Effector CD8-positive, alpha-beta T cell (primary cell): ENCODE results near the gene ARHGEF4.

ENCODE experiments used
- DNase-seq: peaks from one replicate; lab custom pipeline; 2025; lab: John Stamatoyannopoulos, UW

ARHGEF4 gene

DNA sequence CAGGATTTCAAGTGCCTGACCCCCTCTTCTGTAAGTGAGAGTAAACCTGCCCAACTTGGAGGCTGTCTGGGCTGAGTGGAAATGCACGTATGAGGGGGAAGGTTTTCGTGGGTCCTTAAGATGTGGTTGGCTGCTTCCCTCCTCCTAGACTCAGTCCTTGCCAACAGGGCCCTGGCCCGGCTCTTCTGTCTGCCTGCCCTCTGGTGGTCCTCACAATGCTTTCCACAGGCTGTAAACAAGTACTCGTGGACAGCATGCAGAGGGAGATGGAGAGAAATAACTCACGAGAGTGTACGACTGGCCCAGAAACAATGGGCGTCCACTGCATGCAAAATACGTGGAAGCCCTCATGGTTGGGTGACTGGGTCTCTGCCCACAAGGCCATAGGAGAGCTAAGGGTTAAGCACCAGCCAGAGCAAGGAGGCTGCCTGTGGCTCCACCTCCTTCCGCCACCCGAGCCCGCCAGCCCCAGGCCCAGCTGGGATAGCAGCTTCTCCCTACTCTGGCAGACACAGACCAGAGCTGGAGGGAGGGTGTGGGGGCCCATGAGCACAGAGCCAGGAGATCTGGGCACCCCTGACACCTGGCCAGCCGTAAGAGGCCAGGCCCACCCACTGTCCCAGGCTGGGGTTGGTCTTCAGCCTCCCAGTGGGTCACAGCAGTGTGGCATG is 17.0 kb upstream of the ARHGEF4 start:
- DNase-seq: no peak

DNA sequence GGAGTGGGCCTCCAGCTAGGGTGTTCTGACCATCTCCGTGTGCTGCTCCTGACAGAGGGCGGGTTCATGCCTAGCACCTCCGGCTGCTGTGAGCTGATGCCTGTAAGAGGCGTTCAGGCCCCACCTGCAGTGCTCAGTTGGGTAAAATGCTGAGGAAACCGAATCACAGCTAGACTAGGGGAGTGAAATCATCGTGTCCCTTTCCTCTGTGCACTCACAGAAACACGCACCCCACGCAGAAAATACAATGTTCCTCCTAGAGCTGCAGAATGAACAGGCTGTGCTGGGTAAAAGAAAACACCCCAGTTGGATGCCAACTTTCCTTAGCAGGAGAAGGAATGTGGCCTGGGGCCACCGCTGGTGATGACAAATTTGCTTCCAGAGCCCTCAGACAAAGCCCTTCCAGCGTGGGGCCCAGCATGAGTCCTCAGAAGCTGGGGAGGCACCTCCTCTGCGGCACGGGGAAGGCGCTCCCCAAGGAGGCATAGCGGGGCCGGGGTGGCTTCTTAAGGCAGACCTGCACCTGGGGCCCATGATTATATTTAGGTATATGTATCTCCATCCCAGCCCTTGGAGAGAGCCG is 16.3 kb upstream of the ARHGEF4 start:
- no peak for DNase-seq

DNA sequence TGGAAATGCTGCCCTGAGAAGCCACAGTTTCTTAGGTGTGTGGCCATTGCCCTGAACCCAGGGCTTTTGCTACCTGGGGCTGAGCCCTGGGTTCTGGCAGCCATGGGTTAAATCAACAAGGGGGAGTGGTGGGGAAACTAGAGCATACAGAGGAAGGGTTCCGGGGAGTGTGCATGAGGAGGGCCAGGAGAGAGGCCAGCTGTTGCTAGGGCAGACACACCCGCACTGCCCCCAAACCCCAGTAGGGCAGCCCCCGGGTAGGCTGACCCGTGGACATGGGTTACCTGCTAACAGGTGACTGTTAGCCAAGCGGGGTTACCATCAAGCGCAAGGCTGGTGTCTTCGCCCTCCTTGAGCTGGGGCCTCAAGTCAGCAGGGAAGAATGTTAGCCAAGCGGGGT is 14.8 kb upstream of the ARHGEF4 start:
- no peak for DNase-seq

DNA sequence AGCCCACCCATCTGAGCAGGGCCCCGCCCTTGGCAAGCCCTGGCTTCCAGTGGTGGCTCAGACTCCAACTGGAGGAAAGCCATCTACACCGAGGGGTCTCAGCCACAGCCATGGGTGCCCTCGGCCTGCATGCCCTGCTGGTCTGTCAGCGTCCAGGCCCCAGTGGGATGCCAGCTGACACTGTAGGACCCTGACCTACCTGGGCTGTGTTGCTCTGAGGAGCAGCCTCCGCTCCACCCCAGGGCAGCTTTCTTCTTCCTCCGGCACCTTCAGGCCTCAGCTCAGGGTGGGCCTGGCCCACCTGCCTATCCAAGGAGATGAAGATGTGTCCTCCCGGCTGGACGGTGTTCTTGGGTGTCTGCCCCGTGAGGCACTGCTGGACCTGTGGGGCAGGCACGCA is 13.9 kb upstream of the ARHGEF4 start:
- DNase-seq: no peak

DNA sequence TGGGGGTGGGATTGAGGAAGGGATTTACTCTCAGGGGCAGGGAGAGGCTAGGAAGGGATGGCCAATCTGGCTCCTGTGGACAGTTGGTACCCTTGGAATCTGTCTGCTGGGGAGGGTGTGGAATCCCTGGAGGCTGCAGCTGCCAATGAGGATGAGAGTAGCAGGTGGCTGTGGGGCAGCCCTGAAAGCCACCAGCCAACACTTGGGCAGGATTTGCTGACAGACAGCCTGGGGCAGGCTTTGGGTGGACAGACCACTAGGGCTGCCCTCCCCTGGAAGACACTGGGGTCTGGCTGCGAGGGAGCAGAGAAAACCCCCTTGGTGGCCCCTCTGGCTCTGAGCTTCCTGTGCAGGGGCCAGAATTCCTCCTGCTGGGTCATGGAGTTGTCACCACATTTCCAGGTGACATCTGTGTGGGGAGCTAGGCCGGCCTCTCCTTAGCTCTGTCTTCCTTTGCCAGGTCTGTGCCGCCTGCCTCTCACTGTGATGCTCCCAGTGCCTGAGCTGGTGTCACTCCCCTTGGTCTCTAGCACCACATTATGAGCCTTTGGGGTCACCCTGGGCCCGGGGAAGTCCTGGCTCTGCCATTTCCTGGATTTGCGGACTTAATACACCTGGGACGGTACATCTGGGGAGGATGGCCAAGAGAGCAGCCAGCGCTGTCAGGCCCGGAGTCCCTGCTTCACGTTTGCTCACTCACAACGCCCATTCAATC is 13.4 kb upstream of the ARHGEF4 start:
- no peak for DNase-seq

DNA sequence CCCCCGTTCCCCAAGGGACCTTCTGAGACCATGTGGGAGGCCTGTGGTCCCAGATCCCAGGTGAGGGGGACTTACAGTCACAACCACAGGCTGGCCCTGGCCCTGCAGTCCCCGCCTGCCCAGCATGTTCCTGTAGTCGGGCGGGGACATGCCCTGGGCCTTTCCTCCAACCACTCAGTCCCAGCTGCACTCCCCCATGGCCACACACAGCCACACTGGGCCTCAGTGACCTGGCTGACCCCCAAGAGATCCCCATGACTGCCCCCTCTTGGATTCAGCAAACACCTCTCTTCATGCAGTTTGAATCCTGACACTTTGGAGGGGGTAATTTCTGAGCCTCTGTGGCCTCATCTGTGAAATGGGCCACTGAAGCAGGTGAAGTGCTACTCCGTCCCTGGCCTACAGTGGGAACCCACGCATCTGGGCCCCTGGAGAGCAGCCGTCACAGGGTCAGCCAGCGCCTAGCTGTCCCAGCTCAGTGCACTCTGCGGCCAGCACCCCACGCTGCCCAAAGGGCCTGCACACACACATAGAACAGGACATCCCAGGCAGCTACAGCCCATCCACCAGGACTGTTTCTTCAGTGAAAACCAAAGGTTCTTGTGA is 12.7 kb upstream of the ARHGEF4 start:
- DNase-seq: no peak

DNA sequence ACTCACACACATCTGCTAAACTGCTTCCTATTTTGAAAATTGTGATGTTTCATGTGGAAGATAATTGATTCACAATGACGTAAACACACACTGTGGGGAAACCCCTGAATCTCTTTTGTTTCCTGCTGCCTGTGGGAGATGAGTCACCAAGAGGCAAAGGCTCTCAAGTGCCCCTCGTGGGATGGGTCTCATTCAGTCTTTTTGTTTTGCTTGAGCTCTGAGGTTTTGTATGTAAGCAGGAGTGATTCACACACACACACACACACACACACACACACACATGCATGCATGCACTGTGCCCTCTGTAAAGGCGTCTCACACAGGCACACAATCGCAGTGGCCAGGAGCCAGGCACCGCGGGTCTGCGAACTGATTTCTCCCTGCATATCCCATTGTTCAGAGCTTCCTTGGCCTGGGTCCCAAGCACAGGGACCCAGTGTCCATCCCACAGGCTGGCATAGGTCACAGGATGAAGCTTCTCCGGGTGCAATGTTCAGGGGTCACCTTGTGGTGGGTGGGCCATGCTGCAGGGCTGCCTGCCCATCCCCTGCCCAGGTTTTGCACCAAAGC is 12.1 kb upstream of the ARHGEF4 start:
- peak; percentile 15 for DNase-seq

DNA sequence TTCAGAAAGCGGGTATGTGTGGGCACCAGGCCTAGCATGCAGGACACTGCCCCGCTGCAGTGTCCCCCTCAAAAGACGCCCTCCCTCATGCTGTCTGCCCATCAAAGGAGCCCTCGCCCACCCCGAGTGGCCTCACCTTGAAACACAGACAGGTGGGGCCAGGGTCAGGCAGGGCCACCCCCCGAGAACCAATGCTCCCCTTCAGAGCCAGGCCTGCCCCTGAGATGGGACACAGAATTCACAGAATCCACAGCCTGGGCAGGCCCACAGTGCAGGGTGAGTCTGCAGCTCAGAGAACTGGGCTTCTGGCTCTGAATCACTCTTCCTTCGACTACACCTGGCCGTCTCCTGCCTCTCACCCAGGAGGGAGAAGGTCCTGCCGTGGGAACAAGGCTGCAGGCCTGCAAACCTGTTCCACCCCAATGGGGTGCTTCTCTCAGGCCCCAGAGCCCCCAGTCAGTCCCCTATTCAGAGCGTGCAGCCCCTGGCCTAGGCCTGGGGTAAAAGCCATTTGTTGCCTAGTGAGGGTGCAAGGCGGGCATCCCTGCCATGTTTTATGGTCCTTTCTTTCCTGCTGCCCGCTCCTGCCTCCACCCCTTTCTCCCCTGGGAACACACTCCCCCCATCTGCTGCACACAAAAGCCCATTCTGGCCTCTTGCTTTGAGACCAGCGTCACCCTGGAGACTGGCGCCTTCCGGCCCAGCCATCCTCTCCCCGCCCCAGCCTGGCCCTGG is 11.3 kb upstream of the ARHGEF4 start:
- no peak for DNase-seq

DNA sequence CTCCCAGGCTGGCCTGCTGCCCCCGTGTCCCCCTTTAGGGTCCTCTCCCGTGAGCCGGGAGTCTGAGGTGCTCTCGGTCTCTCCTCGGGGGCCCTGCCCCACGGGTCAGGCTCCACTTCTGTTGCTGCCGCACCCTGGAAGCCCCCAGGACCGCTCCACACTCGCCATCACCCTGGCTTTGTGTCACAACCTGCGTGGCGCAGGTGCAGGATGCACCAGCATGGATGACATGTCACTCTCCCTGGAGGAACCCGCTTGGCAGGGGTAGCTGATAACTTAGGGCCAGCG is 10.8 kb upstream of the ARHGEF4 start:
- DNase-seq: no peak

DNA sequence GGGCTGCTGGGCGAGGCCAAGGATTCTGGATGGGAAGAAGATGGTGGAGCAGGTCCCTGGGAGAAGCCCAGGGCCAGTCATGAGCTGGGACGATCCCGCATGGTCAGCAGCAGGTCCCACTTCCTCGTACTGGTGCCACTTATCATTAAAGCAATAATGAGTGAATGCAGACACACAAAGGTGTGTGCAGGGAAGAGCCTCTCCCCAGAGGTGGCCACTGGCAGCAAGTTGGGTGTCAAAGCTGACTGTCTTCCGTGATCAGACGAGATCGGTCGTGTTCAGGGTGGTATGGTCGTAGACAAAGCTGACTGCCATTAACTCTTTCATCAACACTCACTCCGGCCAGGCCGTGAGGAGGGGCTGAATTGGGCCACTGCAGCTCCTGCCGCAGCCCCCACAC is 10.3 kb upstream of the ARHGEF4 start:
- no peak for DNase-seq

DNA sequence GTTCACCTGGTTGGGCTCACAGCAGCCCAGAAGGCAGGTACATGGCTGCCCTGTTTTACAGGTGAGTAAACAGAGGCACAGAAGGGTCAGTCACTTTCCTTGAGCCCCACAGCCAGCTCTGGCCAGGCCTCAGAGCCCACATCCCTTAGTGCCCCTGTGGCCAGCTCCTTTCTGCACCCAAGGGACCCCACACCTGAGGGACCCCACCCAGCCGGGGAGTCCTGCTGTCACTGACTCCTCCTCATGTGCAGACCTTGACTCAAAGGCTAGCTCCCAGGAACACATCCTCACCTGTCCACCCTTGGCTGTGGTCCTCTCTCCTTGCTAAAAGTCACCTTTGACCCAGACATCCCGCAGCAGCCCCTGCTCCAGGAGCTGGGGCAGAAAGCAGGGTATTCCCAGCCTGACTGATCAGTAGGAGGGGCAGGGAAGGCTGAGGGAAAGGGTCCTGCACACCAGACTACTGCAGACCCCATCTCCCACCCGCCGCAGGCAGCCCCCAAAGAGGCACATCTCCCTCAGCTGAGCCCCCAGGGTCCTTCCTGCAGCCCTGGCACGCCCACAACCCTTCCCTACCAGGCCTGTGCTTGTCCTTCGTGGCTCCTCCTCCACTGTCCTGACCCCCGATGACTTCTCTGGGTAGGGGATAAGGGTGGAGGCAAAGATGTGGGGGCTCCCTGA is 9.8 kb upstream of the ARHGEF4 start:
- no peak for DNase-seq

DNA sequence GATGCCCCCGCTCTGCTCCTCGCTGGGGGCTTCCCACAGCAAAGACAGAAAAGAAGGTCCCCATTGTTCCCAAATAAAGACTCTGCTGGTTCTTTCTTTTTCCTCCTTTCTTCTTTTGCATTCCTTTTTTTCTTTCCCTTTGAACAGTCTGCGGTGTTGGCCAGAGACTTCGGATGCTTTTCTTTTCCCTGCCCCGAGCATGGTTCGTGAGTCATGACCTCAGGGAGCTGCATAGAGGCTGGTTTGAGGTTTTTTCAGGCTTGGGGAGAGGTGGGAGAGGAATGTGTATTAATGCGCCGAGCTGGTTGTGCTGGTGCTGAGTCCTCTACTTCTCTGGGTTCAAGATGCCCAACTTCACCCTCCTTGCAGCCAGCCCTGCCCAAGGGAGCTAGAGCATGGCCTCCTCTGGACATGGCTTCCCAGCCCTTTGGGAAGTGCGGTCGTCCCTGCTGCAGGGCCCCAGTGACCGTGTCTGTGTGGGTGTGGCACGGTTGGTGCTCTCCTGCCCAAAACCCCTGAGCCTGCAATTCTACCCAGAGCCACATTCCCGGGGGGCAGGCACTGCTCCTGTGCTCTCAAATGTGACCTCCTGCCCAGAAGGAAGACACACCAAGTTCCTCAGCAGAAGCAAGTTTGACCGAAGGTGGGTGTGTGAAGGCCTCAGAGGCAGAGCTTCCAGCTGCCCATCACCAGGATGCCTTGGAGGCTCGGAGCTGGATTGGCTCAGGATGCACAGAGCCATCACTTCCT is 9.0 kb upstream of the ARHGEF4 start:
- DNase-seq: no peak

DNA sequence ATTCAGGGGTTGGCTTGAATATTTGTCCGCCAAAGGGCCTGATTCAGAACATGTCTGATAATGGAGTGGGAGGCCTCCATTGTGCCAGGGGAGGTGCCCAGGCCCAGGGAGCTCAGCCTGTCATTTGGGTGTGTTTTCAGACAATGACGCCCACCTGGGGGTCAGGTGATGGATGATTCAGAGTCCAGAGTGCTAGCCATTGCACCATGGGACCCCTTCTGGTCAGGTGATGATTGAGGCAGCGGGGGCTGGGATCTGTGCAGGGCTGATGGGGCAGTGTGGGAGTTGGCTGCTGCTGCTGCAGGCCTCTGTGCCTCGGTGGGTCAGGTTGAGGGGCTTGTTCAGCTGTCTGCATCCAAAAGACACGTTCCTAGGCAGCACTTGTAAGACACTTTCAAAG is 8.3 kb upstream of the ARHGEF4 start:
- no peak for DNase-seq

DNA sequence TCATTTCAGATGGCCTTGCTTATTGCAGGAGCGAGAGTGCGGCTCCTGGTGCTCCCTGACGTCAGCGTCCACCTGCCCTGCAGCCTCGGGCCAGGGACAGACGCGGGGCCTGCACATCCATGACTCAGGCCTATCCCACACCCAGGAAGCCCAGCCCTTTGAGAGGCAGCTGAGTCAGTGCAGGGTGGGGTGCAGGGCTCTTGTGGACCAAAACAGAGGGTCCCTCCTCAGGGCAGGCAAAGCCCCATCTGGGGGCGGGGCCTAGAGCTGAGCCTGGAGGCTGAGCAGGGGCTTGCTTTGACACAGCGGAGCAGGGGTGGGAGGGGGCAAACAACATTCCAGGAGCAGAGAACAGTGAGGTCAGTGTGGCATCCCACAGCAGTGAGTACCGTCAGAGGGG is 7.7 kb upstream of the ARHGEF4 start:
- no peak for DNase-seq

DNA sequence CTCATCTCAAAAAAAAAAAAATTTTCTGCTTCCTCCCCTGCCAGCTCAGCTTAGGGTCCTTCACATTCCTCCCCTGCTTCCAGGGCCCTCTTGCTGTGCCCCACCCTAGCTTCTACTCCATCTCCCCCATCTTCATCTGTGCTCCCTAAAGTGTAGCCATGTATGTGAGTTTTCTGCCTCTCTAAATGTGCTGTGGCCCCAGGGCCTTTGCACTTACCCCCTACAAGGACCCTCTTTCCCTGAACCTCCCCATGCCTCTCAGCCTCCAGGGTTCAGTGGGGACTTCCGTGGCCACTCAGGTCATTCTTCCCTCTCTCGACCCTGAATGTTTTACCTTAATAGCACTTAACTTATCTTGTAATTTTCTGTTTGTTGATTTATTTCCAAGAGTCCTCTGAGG is 6.2 kb upstream of the ARHGEF4 start:
- no peak for DNase-seq

DNA sequence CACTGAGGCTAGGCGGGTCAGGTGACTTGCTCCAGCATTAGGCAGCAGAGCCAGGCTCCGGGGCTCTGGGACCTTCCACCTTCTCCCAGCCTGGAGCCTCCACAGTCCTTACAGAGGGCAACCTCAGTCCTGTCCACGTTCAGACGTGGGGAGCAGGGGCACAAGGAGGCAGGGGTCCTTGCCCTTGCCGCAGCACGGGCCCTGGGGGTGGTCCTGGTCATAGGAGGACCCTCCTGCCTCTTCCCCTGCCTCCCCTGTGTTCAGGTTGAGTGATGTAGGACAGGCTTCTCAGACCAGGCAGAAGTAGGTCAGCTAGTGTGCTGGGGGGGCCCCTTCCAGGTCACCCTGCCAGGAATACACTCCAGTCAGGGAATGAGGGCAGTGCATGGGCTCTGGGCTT is 5.4 kb upstream of the ARHGEF4 start:
- DNase-seq: no peak

DNA sequence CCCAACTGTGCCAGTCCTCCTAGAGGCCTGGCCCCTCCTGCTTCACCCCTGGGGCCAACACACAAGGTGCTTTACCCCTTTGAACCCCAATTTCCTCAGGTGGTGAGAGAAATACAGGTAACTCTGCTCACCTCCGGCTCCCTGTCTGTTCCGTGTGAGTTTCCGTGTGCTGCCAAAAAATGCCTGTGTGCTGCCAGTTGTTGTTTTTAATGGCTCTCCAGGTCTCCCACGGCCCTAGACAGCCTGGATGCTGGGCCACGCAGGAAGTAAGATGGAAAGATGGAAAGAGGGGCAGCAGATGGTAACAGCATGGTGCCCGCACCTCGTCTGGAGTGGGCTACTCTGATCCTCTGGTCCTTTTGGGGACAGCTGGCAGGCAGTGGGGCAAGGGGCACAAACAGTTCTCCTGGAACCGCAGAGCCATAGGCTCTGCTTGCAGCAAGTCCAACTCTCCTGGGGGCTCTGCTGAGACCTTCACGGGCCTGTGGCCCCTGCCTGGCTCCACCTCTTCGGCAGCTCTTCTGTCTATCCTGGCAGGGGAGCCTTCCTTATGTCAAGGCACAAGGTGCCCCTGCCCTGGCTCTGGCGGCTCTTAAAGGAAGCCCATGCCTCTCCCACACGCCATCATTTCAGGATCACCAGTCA is 4.3 kb upstream of the ARHGEF4 start:
- no peak for DNase-seq

DNA sequence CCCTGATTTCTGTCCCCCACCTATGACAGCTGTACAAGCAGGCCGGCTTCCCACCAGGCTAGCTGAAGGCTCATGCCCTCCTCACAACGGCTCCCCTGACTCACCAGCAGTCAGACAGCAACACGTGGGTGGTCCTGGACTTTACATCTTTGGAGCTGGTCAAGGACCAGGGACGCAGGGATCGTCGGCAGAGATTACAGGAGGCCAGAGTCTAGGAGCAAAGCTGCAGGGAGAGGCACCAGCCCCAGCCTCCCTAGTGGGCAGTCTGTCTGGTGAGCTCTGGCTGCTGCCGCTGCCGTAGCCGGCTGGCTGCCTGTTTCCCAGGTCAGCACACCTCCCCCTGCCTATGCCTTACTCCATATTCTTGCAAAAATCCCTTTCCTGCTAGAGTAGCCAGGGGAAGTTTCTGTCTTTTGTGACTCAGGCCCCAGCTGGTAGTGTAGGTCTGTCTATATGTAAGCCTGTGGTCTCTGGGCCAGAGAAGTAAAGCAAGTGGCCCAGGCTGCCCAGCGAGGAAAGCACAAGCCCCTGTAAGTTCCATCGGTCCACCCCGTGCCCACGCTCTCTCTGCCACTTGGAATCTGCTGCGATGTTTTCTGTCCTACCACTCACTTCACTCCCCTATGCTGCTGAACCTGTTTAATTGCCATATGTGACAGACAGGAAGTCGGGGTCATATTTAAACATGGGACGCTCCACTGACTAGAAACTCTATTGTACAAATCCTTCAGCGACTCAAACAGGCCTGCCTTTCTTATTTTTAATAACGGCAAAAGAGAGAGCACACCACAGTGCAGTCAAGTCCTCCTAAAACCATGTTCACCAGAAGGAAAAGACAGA is 2.4 kb upstream of the ARHGEF4 start:
- DNase-seq: no peak

DNA sequence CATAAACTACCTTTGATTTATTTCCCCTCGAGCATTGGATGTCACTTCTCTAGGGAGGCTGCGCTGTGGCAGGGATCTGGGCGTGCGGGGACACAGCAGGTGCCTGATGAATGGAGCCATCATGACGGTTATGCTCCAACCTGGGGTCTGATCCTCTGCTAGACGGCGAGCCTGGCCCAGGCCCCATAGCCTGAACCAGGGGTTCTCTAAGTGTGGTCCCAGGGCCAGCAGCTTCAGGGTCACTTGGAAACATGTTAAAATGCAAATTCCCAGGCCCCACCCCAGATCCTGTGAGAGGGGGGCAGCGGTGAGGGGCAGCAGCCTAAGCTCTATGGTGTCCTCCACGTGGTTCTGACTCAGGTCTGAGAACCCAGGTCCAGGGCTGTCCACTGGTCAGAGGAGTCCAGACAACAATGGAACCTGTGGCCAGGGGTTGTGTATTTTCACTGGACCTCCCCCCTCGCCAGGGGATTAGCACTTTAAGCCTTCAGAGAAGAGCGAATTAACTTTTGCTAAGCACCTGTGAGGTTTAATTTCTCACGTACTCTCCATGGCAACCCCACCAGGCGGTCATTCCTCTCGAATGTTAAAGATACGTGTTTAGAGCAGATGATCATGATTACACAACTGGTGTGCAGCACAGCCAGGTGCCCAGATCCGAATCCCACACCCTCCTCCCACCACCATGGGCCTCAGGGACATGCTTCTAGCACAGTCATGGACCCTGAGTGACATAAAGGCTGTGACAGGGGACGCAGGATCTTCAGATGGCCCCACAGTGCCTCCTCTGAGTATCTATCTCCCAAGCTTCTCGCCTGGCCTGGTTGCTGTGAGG is 1.6 kb upstream of the ARHGEF4 start:
- DNase-seq: no peak
